G401 (cell line): ENCODE results near the gene SPECC1. TPM values are rescaled to one million over a fixed set of nuclear protein-coding genes. Genes with fewer than 3 reads are reported as not detected.
A peak's percentile ranks its signal among the peaks of the same experiment; 100 is the strongest.
"Not testable (repeated sequence)": the region's sequence is repeated elsewhere in the genome, so short reads cannot be mapped to it uniquely, and the experiment has no call there.

Experiments used
- DNase-seq: peaks from one replicate; pipeline ENCODE4 v3.0.0-alpha.2; 2015; ENCODE audit warnings: low spot score
- in situ Hi-C: cut with HindIII; loops from 2 replicates; pipeline ENCODE4 v1.10.0; 2016; ENCODE audit warnings: low sequenced_read_pairs, mixed read lengths
- total RNA-seq: library from RNA; depleted of rRNA; stranded (reverse); fragments of >200 nt; shearing (Covaris generic); gene quantifications from 2 replicates; pipeline ENCODE4 v1.2.3, GENCODE V29; 2014; rRNA removed

The SPECC1 gene
- total RNA-seq, result 0.49 TPM in 1 of 2 replicates, not detected in the other

DNA sequence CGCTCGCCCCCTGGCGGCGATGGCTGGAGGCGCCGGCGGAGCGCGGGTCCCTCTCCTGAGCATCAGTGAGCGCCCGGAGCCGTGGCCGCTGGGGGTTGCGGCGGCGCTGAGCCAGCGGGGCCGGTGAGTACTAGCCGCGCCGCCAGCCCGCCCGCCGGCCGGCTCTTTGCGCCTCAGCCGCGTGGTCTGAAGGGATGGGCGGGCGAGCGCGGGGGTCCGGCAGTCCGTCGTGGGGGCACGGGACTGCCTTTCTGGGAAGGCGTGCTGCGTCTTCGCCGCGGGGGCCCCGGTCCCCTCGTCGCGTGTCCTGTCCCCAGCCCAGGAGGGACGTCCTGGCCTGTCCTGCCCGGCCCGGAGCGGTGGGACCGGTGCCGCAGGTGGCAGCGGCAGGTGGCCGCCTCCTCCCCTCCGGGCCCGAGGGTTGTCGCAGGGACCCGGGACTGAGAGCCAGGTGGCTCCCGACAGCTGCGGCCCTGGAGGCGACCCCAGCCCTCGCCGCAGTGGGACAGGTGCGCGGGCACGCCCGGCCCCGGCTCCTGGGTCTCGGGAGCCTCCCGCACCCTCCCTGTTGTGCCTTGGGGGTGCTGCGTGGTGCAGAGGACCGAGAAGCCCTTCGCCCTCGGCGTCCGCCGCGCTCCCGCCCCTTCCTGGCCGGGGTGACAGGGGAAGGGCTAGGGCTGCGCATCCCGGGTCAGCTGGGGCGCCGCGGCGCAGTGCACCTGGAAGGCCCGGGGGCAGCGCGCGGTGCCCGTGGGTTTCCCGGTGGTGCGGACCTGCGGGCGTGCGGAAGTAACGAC is at the start of gene SPECC1:
Gene SPECC1, plus strand, starts transcription at position 58 of the 797 bp plus-strand sequence. CDS start 87,293 bp downstream, outside the sequence.
- DNase-seq, result no peak
- in situ Hi-C loops, result no loop called here

GRCh38 chr17:19962954-19963353 is 46.2 kb upstream of the SPECC1 start:
- in situ Hi-C loops, result not testable (repeated sequence)

DNA sequence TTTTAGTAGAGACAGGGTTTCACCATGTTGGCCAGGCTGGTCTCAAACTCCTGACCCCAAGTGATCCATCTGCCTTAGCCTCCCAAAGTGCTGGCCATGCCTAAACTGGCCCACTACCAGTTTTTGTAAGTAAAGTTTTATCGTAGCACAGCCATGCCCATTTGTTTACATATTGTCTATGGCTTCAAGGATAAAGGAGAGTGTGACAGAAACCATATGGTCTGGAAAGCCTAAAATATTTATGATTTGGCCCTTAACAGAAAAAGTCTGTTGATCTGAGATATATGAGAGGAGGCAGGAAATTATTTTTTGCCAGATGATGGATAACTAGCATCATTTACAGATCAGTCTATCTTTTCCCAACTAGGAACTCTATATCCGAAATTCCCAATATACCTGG is 36.0 kb upstream of the SPECC1 start:
- DNase-seq, result no peak
- in situ Hi-C loops, result no loop called here

More at GRCh38 chr17:19962954-19963353, 46.2 kb upstream of the SPECC1 start:
- not testable (repeated sequence) for DNase-seq

GRCh38 chr17:19975601-19976000 is 33.6 kb upstream of the SPECC1 start:
- in situ Hi-C loops, result no loop called here
- no peak for DNase-seq

GRCh38 chr17:19977293-19978208 is 31.6 kb upstream of the SPECC1 start, which contains the start of gene AKAP10:
TSS of gene AKAP10 (minus strand) at chr17:19977828. CDS start at chr17:19977679, 149 bp downstream.
- in situ Hi-C loops, result no loop called here
- DNase-seq, result peak; percentile 85

- no peak for DNase-seq
- in situ Hi-C loops, result no loop called here
Observed at GRCh38 chr17:19978209-19978802, 30.9 kb upstream of the SPECC1 start.

- no peak for DNase-seq
- in situ Hi-C loops, result no loop called here
Observed at GRCh38 chr17:19978805-19979211, 30.4 kb upstream of the SPECC1 start.

- in situ Hi-C loops, result no loop called here
Observed at GRCh38 chr17:19979917-19980770, 29.0 kb upstream of the SPECC1 start.

DNA sequence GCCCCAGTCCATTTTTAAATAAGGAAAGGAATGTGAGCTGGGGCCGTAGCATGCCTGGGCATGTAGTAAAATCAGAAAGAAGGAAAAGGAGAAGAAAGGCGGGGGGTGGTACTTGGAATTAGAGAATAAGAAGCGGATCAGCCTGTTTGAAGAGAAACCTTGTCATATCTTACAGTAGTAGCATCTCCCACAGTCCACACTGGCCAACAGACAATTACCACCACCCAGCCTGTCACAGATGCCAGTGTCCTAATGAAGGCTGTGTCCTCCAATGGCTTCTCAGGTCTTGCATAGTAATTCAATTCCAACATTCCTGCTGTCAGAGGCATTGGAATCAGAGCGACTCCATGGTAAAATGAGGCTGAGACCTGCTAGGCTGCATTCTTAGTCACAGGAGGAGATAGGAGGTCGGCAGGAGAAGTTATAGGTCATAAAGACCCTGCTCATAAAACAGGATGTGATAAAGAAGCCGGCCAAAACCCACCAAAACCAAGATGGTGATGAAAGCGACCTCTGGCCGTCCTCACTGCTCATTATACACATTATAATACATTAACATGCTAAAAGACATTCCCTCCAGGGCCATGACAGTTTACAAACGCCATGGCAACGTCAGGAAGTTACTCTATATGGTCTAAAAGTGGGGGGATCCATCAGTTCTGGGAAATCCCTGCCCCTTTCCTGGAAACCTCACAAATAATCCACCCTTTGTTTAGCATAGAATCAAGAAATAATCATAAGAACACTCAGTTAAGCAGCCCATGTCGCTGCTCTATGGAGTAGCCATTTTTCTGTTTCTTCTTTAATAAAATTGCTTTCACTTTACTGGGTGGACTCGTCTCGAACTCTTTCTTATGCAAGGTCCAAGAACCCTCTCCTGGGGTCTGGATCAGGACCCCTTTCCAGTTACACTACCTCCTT is 22.0 kb upstream of the SPECC1 start:
- no peak for DNase-seq

More at GRCh38 chr17:19979917-19980770, 29.0 kb upstream of the SPECC1 start:
- no peak for DNase-seq

GRCh38 chr17:19987897-19988296 is 21.3 kb upstream of the SPECC1 start:
- in situ Hi-C loops, result no loop called here
- DNase-seq, result no peak

More for the DNA sequence above, 22.0 kb upstream of the SPECC1 start:
- in situ Hi-C loops, result no loop called here

DNA sequence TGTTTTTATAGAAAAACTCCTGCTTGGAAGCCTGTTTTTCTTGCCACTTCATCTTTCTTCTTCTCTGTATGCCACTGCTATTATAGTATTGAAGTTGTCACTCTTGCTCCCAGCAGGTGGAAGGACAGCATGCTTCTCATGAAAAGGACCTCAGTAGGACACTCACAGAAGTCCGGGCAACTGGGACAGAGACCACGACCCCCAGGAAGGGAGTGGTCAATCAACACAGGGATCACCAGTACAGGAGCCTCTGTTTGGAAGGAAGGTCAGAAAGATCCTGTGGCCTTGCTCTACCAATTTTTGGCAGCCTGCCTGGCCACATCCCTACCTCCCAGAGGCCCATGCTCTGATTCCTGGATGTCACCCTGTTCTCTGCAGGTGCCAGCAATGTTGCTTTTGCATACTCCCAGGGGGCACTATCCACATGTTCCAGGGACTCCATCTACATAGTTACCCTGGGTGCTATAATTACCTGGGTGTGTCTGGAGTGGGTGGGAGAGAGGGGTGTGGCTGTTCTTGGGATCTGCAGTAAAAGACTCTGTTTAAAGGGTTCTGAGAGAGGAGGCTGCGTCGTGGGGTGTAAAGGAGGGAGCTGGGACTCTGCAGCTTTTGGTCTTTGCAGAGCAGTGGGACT is 17.8 kb upstream of the SPECC1 start:
- in situ Hi-C loops, result no loop called here
- no peak for DNase-seq

- in situ Hi-C loops, result no loop called here
- peak; percentile 91 for DNase-seq
Observed at GRCh38 chr17:19992803-19993713, 16.1 kb upstream of the SPECC1 start.

DNA sequence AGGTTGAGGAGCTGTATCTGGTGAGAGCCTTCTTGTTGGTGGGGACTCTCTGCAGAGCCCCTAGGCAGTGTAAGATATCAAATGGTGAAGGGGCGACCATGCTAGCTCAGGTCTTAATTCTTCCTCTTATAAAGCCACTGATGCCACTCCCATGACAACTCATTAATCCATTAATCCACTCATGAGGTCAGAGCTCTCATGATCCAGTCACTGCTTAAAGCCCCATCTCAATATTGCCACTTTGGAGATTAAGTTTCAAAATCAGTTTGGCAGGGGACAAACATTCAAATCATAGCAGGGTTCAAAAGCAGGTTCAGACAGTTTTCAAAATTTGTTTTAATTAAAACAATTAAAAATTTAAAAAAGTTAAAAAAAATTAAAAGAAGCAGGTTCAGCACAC is 13.1 kb upstream of the SPECC1 start:
- in situ Hi-C loops, result no loop called here
- DNase-seq, result no peak

GRCh38 chr17:19996502-19996901 is 12.7 kb upstream of the SPECC1 start:
- no peak for DNase-seq
- in situ Hi-C loops, result no loop called here

DNA sequence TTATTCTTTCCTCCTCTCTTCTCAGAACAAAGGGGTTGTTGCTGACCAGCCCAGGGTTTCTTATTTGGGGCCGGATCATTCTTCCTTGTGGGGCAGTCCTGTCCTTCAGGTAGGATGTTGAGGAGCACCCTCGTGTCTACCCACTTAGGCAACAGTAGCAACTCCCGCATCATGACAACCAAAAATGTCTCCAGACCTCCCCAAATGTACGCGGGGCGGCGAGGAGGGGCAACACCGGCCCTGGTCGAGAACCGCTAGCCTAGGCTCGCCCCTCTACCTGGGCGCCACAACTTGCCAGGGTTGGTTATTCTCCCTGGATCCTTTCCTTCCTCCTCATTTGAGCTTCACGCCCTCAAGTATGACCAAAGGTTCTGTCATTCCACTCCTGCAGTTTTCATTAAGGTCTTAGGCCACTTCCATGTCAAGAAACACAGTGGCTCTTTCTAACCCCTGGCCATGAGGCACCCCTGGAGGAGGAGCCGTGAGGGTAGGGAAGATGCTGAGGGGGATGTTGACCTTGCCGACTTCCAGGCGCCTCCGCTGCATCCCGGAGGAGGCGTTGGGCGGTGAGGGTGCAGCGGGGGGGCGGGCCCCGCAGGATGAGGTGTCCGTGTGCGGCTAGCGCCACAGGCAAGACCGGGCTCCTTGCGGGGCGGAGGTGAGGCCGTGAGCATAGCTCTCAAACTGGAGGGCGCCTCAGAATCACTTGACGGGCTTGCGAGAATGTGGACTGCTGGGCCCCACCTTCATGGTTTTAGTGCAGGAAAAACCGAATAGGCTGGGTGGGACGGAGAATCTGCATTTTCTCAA is 712 bp upstream of the SPECC1 start:
- peak; percentile 47 for DNase-seq
- in situ Hi-C loops, result no loop called here

DNA sequence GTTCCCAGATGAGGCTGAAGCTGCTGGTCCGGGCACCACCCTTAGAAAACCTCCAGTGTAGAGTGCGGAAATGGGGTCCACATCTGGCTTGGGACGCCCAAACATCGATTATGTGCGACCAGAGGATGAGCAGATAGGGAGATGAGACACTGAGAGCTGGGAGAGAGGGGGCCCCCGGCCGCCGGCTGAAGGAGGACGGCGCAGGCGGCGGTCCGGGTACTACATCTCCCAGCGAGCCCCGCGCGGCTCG is 182 bp upstream of the SPECC1 start:
- in situ Hi-C loops, result no loop called here
- DNase-seq, result peak; percentile 76
